Stimulated activated naive CD8-positive, alpha-beta T cell treated with anti-CD3 and anti-CD28 coated beads, Interleukin-15, Interleukin-2, amounts not matched to agents 100 U/mL and 50 U/mL, for 24 hours (primary cell): ENCODE measurements around the gene ADGRG6.
"Not testable (repeated sequence)": the region's sequence is repeated elsewhere in the genome, so short reads cannot be mapped to it uniquely, and the experiment has no call there.

Experiments
- ATAC-seq: fragments of 150-1000 bp; cut with Tn5 transposase; one replicate; pipeline ENCODE4 v1.10.0; 2021
- DNase-seq: peaks from one replicate; pipeline ENCODE4 v3.0.0; 2021

Gene ADGRG6

DNA sequence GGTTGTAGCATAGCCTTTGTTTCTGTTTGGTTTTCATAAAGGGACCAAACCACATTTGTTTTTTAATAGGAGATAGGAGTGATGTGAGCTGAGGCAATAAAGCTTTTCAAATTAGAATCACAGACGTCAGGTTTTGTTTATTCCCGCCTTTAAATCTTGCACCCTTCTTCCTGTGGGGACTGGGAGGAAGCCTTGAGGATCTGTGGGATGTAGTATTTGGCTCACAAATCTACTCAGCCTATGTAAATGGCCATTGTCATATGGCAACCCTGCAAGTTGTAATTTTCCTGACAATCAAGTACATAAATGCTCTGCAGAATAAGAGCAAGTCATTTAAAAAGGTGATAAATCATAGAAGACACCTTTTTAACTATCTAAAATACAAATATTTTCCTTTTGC is 110.4 kb downstream of the ADGRG6 start:
- ATAC-seq (no peak), DNase-seq (no peak)

- no peak for DNase-seq
- ATAC-seq: no peak
Measured at GRCh38 chr6:142412658-142413057, 110.9 kb downstream of the ADGRG6 start.

- ATAC-seq: no peak
- DNase-seq: no peak
Measured at GRCh38 chr6:142413111-142413510, 111.3 kb downstream of the ADGRG6 start.

DNA sequence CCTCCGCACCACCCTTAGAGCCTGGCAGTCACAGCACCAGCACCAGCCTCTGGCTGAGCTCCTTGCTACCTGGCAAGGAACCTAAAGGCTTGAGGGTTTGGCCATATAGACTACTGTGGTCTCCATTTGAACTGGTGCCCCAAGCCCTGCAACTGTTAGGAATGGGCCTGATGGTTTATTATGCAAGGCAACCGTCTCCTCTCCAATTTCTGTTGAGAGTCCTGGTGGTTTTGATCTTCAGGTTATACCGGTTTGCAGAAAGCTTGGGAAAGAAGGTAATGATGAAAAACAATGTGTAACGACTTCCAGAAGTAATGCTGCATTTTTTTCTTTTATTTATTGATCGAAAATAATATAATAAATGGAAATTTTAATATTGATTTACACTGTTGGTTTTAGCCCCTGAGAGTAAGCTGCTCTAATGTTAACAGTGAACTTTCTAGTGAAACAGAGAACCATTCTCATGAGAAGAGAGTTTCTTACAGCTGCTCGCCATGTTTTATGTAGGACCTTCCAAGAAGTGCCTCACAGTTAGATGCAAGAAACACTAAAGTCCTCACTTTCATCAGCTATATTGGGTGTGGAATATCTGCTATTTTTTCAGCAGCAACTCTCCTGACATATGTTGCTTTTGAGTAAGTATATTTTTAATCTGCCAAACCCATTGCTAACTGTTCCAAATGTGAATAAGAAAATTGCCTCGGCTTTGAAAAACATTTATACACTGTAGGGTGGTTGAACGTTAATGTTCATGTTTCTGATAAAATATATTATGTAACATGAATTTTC is 112.8 kb downstream of the ADGRG6 start:
- no peak for ATAC-seq
- DNase-seq: no peak

- ATAC-seq (peak; percentile 82), DNase-seq (peak; percentile 23)
Measured at GRCh38 chr6:142416179-142416578, 114.4 kb downstream of the ADGRG6 start.

GRCh38 chr6:142416686-142417085 is 114.9 kb downstream of the ADGRG6 start:
- no peak for ATAC-seq
- no peak for DNase-seq

- no peak for DNase-seq
- ATAC-seq: no peak
Measured at GRCh38 chr6:142417331-142417750, 115.5 kb downstream of the ADGRG6 start.

GRCh38 chr6:142419071-142419470 is 117.3 kb downstream of the ADGRG6 start:
- DNase-seq: no peak

DNA sequence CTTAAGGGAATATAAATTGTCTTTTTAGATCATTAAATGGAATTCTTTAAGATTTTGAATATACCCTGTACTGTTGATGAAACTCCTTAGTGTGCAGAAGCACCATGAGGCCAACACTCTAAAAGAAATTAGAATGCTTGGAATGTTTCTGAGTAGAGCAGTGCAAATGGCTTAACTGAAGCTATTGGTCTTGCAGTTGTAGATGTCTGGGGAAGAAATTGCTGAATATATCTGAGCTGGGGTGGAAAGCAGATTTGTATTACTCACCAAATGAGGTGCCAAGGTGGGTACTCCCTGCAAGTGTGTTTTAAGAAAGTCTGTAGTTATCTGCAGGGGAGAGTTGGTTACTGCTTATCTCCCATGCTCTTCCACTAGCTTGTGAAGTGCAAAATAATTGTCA is 119.0 kb downstream of the ADGRG6 start:
- ATAC-seq (no peak), DNase-seq (no peak)

More at GRCh38 chr6:142419071-142419470, 117.3 kb downstream of the ADGRG6 start:
- ATAC-seq: no peak

- ATAC-seq (no peak), DNase-seq (no peak)
Measured at GRCh38 chr6:142421285-142422117, 119.7 kb downstream of the ADGRG6 start.

- ATAC-seq, DNase-seq: not testable (repeated sequence)
Measured at GRCh38 chr6:142426444-142427132, 124.8 kb downstream of the ADGRG6 start.

- DNase-seq, ATAC-seq: not testable (repeated sequence)
Measured at GRCh38 chr6:142428468-142428867, 126.7 kb downstream of the ADGRG6 start.

DNA sequence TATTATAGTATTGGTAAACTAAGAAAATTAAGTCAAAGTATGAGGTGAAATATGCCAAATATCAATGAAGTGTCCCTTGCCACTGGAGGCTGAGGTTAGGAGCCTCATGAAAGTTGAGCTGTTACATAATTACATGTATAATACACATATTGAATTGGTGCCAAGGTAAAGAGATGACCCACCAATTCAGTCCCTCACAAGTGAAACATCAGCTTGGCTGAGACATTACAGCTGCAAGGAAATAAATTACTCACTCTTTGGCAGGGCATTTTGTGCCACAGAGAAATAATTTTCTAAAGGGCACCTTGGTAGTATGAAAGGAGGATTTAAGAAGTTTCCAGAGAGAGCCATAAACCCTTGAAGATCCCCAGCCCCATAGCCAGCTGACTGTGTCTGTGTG is 127.4 kb downstream of the ADGRG6 start:
- ATAC-seq (no peak), DNase-seq (no peak)

- no peak for ATAC-seq
Measured at GRCh38 chr6:142433419-142433818, 131.6 kb downstream of the ADGRG6 start.

DNA sequence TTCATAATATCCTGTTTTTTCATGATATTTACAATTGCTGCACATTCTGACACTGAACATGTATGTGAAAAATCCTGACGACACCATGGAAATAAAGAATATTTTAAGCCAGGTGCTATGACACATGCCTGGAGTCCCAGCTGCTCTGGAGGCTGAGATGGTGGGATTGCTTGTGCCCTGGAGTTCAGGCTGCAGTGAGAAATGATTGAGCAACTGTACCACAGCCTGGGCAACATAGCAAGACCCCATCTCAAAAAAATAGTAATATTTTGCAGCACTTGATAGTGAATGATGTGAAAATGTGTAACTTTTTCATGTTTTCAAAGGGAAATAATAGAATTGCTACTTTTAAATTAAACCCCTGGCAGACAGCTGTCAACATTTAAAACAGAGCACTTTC is 137.1 kb downstream of the ADGRG6 start:
- ATAC-seq (no peak), DNase-seq (no peak)

More at GRCh38 chr6:142433419-142433818, 131.6 kb downstream of the ADGRG6 start:
- DNase-seq: no peak

DNA sequence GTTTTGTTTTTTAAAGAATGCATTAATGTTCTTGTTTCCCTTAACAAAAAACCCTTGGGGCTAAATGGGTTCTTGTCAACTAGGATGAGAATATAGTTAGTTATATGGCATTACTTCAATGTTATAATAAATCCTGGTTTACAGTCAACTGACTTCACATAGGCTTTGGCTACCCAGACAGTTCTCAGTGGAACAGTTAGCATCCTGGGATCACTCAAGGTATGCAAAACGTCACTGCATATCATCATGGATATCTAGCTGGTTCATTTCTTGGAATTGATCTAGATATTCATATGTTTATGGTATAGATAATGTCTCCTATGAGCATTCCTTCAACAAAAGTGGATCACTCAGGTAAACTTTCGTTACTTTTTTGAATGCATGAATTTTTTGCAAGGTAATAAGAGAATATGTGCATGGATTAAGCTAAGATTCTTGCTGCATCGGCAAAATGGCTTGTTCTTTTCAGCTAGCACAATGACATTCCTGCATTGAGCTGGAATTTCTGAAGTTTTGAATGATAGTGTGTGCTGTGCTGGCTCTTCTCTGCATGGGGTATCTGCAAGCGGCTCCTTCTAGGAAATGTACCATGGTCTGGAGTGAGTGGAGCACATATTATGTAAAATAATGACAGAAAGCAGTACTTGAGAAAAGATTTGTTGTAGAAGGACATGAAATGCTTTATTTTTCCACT is 138.9 kb downstream of the ADGRG6 start:
- ATAC-seq: no peak
- no peak for DNase-seq

- ATAC-seq (no peak), DNase-seq (no peak)
Measured at GRCh38 chr6:142441716-142442115, 139.9 kb downstream of the ADGRG6 start.

GRCh38 chr6:142443102-142443501 is 141.3 kb downstream of the ADGRG6 start:
- ATAC-seq: no peak
- no peak for DNase-seq

DNA sequence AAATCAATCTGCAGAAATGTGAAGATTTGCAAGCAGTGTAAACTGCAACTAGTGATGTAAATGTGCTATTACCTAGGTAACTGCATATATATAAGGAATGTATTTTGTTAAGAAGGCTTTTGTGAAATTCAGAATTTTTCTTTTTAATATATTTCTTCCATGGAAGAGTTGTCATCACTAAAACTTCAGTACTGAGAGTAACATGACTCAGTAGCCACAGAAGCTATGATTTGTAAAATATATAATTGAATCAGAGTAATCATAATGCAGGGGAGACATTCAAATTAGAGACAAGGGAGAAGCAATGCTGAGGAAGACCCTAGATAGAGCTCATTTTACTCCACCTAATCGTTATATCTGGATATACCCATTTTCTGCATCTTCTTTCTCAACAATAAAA is 141.7 kb downstream of the ADGRG6 start:
- DNase-seq (no peak), ATAC-seq (no peak)

GRCh38 chr6:142444376-142444775 is 142.6 kb downstream of the ADGRG6 start:
- ATAC-seq (peak; percentile 19), DNase-seq (no peak)

DNA sequence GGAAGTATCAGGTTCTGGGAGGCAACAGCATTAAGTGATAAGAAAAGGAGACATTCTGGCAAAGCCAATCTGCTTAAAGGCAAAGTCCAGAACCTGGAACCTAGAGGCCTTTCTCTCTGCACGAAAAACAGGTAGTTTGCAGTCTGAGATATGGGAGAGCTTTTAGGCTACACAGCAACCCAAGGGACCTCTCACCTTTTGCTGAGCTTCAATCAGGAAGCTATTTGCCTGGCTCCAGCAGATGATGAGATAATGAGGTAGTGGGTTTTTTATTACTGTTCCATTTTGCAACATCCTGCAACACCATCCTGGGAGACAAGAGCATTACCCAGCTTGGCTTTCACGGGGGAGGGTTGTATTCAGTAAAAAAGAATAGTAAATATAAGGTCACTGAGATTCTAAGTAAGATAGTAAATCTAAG is 143.1 kb downstream of the ADGRG6 start:
- ATAC-seq: no peak
- DNase-seq: no peak

DNA sequence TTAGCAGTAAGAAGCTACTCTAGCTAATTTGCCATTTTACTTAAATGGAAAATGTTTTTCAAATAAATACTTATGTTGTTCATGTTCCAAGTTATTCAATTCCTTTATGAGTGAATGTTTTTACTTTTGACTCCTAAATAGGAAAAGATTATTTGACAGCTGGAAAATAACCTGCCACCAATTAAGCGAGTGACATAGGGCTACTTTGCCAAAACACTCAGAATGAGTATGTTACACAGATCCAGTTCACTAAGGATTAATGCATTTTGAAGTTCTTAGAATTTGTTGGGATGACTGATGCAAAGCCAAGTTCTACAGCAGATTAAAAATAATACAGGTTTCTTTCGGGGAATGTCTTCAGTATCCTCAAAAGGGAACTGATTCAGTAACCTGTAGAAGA is 144.4 kb downstream of the ADGRG6 start:
- DNase-seq (no peak), ATAC-seq (no peak)
